ENCODE measurements around the gene ZNF106.
A peak's percentile ranks its signal among the peaks of the same experiment; 100 is the strongest.

Gene ZNF106

DNA sequence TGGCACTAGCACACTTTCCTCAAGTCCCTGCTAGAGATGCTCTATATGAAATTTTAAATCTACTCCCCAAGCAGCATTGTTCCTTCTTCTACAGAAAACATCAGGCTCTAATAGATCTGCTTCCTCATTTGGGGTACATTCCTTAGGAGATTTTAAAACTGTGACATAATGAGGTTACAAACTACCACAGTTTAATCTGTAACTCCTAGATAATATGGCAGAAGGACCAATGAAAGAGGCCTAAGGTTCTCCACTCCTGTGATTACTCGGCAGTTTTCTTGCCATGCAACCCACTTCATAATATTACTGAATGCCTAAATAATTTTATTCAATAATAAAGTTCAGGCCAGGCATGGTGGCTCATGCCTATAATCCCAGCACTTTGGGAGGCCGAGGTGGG, 16.1 kb downstream of the ZNF106 start:
- no peak for DNase-seq (ENCODE audit: low spot score)

- no peak for DNase-seq (ENCODE audit: low spot score)
These were observed 19.9 kb downstream of the ZNF106 start for GRCh38 chr15:42471002-42471401.

GRCh38 chr15:42465520-42466259, 25.3 kb downstream of the ZNF106 start:
- no peak for DNase-seq (ENCODE audit: low spot score)

GRCh38 chr15:42461261-42461660, 29.7 kb downstream of the ZNF106 start:
- no peak for DNase-seq (ENCODE audit: low spot score)

- peak; percentile 92 for DNase-seq (ENCODE audit: low spot score)
These were observed 33.2 kb downstream of the ZNF106 start for GRCh38 chr15:42457445-42458442.

DNA sequence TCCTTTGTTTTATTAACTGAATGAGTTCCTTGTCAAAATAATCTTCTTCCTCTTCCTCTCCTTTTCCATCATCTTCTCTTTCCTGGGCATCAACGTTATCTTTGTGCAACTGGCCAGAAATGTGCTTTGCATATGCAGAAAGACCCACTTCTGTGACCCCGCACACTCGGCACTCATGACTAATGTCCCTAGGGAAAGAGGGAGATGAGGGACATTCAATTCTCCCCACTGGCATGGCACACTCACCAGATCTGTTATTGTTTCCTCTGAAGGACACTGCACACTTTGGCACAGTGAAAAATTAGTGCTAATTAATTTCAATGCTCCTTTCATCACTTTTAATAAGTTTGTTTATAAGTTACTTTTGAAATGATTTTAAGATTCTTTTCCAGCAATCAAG, 34.0 kb downstream of the ZNF106 start:
- DNase-seq (ENCODE audit: low spot score): peak; percentile 39

- DNase-seq (ENCODE audit: low spot score): no peak
These were observed 34.4 kb downstream of the ZNF106 start for GRCh38 chr15:42456531-42456930.

GRCh38 chr15:42453826-42454225, 37.1 kb downstream of the ZNF106 start:
- no peak for DNase-seq (ENCODE audit: low spot score)

DNA sequence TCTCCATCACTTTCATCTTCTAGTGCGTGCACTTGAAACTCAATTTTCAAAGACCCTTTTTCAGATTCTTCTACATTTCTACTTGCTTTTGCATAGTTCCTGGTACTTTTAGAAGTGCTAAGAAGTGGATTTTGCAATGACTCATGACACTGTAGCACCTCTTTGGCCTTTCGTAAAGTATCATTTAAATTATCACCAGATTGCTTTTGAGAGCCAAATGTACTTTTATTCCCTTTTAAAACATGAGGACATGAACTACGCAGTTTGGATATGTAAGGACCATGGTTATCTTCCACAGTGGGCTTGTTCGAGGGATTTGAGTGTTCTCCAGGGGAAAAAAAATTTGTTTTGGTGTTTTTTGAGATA, 40.5 kb downstream of the ZNF106 start:
- no peak for DNase-seq (ENCODE audit: low spot score)

DNA sequence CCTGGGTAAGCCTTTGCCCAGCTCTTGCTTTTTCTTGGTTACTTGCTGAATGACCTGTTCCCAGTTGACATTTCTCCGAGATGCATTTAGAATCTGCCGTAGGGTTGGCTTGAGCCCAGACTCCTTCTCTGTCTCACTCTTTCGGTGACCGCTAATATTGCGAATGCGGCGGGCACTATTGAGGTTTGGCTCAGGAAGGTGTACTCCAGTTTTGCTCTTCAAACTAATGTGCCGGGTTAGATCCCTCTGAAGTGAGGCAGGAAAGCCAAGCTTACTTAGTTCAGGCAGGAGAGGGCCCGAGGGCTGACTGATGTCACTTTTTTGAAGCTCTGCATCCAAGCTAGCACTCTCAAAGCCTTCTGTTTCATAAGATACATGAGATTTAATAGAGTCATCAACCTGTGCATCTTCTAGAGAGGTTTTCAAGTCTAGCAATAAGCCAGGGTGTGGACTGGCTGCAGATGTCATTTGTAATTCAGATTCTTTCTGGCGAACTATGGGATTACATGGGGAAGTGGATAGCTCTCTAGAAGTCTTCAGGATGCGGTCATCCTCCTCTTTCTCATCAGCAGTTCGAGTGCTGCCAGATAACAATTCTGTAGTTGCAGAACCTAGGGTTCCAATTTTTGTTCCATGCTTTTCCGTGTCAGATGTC, 41.0 kb downstream of the ZNF106 start:
- no peak for DNase-seq (ENCODE audit: low spot score)

GRCh38 chr15:42448281-42448680, 42.7 kb downstream of the ZNF106 start:
- no peak for DNase-seq (ENCODE audit: low spot score)

- no peak for DNase-seq (ENCODE audit: low spot score)
These were observed 43.3 kb downstream of the ZNF106 start for GRCh38 chr15:42447599-42447998.

DNA sequence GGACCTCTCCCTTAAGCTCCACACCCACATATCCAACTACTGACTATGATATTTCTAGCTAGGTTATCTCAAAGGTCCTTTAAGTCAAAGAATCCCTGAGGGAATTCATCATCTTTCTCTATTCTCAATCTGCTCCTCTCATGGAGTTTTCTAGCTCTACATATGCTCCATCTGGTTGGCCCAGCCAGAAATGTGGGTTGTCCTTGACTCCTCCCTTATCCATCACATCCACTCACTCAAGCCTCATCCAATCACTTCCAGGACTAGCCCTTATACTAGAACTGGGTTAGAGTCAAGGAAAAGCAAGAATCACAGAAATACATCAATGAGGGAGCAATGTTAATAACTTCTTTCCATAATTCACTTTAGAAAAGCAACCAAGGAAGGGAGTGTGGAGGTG, 45.4 kb downstream of the ZNF106 start:
- DNase-seq (ENCODE audit: low spot score): no peak

- DNase-seq (ENCODE audit: low spot score): peak; percentile 7
These were observed 46.4 kb downstream of the ZNF106 start for GRCh38 chr15:42444415-42445063.

- DNase-seq (ENCODE audit: low spot score): peak; percentile 80
These were observed 63.3 kb downstream of the ZNF106 start for GRCh38 chr15:42427429-42428223.

DNA sequence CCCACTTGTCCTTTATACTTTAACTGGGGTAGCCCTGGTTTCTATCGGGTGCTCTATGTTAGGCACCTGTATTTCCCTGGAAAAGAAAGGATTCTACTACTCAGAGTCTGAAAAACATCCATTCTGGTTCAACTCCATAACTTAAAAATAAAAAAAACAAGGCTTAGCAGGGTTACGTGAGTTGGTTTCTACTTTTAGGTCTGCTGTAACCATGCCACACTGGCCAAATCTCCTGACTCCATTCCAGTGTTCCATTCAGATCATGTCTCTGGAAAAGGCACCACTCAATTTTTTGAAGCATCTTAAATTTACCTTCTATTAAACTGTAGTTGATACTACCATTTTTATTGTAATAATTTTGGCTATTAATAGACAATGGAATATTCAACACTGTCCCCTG, 69.6 kb downstream of the ZNF106 start:
- no peak for DNase-seq (ENCODE audit: low spot score)

GRCh38 chr15:42419369-42419768, 71.6 kb downstream of the ZNF106 start:
- DNase-seq (ENCODE audit: low spot score): no peak

DNA sequence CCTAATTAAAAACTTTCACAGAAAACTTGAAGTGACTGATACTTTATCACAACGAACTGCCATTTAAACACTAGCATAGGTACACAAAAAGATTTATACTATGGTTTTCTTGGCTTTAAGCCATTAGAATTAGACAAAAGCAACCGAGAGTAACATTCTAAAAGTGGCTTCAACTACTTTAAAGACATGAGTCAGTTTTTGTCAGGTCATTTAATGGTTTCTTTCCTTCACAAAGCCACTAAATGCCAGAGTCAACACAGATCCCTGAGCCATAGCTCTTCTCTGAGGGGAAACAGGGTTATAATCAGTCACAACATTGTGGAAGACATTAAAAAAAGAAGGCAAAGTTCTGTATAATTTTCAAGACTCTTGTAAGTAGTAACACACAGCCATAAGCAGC, 77.0 kb downstream of the ZNF106 start:
- DNase-seq (ENCODE audit: low spot score): no peak

DNA sequence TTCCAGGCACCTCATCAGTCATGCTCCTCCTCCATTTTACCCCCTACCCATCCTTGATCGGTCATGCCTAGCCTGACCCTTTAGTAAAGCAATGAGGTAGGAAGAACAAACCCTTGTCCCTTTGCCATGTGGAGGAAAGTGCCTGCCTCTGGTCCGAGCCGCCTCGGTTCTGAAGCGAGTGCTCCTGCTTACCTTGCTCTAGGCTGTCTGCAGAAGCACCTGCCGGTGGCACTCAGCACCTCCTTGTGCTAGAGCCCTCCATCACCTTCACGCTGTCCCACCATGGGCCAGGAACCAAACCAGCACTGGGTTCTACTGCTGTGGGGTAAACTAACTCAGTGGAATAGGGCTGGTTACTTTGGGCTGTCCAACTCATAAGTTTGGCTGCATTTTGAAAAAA, 79.1 kb downstream of the ZNF106 start:
- no peak for DNase-seq (ENCODE audit: low spot score)

DNA sequence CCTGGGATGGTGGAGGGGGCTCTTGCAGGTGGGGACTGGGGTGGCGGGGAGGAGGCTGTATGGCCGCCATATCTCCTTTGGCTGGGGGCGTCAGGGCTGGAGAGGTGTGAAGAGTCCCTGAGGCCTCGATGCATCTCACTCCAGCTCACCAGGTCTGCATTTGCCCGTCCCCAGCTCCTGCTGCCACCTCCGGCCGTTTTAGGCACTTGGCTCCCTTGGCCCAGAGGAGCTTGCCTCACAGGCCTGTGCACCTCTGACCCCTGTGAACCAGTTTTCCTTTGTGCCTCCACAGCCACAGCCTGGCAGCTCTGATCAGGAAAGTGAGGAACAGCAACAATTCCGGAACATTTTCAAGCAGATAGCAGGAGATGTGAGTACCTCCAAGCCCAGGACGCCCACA, 81.9 kb downstream of the ZNF106 start:
- DNase-seq (ENCODE audit: low spot score): no peak

DNA sequence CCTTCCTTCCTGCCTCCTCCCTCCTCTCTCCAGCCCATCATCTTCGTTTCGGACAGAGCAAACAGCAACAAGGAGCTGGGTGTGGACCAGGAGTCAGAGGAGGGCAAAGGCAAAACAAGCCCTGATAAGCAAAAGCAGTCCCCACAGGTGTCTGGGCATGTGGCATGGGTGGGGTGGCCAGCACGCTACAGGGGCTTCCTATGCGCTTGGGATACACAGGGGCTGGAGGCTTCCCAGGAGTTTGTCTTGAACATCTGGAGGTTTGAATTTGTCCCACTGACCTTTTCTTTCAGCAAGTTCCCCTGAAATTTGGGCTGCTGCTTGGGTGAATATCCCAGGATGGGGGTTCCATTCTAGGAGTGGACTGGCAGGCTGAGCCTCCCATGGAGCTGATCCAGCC, 82.8 kb downstream of the ZNF106 start:
- no peak for DNase-seq (ENCODE audit: low spot score)
